ENCODE measurements around the gene PTPRF.
"Not testable (repeated sequence)": the region's sequence is repeated elsewhere in the genome, so short reads cannot be mapped to it uniquely, and the experiment has no call there.

- not testable (repeated sequence) for TF ChIP-seq CTCF, POLR2A (IDR thresholded peaks at IDR 0.05)
Observed at GRCh38 chr1:43549394-43549793, 18.7 kb downstream of the PTPRF start.
